NCI-H146 treated with DMSO at 0.1 percent for 48 hours (cell line): ENCODE measurements around the gene NCKAP5L.
"Not testable (repeated sequence)": the region's sequence is repeated elsewhere in the genome, so short reads cannot be mapped to it uniquely, and the experiment has no call there.

ENCODE experiments used
- DNase-seq: peaks from one replicate; lab custom pipeline; 2025; ENCODE audit not compliant: unreplicated experiment; lab: John Stamatoyannopoulos, UW

NCKAP5L gene

GRCh38 chr12:49828133-49829091 lies at the start of gene NCKAP5L:
Gene NCKAP5L (minus strand): TSS chr12:49828413. CDS start chr12:49804044, 24,369 bp downstream.
- peak; percentile 94 for DNase-seq

DNA sequence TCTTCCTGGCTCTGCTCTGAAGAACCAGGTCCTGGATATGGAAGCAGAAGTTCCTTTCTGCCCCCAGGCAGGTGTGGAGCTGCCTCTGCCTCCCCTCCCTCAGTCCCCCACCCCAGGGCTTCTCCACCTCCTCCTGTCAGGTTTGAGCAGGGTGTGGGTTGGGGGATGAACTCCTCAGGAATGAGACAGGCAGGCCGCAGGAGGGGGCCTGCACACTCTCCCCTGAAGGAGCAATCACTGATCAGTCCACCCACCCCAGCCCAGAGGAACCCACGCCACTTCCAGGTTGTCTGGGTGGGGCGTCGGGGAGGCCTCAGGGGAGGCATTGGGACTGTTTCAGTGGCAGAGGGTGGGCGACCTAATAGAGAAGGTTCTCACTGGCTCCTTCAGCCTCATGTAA lies 48.9 kb upstream of the NCKAP5L start:
- no peak for DNase-seq

- no peak for DNase-seq
Observed at GRCh38 chr12:49876070-49876469, 47.9 kb upstream of the NCKAP5L start.

DNA sequence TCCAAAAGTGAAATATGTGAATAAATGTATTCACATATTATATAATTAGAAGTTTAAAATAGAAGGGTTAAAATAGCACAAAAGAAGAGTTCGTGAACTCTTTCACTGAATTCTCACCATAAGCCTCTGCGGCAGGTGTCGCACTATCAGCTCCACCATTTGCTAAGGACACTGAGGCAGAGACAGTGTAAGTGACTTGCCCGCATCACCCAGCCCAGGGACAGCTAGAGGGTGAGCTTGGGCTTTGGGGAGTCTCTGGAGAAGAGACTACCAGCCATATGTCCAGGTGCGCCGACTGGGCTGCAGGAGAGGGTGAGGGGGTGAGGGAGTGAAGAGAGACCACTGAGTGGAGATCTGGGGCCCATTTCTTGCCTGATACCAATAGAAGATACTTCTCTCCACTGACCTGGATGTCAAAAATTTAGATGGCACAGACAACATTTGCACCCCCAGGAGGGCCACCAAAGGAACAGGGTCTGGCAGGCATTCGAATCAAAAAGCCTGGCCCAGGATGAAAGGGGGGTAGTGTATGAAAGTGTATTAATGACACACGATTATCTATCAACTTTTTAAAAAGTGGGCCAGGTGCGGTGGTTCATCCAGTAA lies 47.0 kb upstream of the NCKAP5L start:
- DNase-seq = no peak

DNA sequence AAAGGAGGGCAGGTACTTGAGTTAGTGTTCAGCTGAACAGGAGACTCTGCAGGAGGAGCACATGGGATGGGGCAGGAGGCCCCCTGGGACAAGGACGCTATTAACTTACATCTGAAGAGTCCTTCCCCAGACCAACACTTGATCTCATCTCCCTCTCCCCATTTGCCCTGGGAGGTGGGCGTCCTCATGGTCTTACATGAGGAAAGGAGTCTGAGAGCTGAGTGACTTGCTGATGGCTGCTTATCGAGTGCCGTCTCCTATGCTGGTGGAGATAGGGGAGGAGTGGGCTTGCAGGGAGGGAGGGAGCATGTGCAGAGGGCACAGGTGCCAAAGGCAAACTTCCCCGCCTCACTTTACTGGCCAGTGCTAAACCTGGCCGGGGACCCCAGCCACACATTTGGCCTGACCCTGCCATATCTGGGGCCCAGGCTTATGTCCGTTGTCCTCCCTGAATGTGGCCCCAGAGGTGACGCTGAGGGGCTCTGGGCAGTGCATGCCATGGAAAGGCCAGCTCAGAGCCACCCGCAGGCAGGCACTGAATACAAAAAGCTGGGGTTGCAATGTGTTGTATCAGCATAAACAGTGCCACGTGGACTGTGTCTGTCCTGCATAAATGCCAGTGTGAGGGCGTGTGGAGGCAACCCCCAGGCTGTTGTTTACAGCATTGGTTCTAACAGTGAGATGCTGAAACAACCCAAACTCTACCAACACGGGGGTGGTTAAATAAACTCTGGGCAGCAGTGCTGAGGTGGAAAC lies 46.1 kb upstream of the NCKAP5L start:
- no peak for DNase-seq

- no peak for DNase-seq
Observed at GRCh38 chr12:49873361-49873934, 45.2 kb upstream of the NCKAP5L start.

DNA sequence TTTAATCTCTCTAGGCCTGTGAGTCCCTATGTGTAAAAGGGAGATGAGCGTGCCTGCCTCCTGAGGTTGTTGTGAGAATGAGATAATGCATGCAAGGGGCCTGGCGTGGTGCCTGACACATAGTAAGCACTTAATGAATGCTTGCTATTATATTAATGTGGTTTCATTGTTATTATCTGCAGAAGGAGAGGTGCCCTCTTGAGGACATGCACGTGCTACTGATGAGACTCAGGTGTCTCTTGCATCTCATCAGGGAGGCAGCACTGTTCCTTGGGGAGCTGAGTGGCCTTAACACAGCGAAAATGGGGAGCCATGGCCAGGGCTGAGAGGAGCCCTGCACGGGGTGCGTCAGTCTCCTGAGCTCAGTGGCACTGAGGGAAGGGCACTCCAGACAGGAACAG lies 44.6 kb upstream of the NCKAP5L start:
- DNase-seq = no peak

DNA sequence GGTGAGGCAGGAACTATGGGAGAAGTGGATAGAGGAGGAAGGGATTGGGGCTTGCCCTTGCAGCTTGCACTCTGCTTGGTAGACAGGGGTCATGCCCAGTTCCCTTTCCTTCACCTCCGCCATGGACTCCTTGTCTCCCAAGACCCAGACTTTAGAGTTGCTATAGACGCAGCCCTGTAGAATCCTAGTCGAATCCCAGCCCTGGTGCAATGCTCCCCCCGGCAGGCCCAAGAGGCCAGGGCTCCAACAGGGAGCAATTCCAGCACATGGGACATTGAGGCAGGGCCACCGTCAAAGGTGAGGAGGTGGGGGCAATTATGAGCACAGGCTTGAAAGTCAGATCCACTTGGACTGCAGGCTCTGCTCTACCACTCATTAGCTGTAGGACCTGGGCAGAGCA lies 44.2 kb upstream of the NCKAP5L start:
- DNase-seq = no peak

DNA sequence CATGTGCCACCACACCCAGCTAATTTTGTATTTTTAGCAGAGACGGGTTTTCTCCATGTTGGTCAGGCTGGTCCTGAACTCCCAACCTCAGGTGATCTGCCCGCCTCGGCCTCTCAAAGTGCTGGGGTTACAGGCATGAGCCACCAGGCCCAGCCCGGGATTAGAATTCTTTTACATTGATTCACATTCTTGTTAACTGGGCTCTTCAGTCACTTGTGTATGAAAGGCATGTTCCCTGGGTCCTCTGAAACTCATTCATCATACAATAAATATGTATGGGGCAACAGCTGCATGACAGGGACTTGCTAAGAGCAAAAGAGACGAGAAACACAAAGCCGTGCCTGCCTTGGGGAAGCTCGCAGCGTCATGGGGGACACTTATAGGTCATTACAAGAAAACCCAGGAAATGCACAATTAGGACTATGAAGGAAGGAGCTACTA lies 43.6 kb upstream of the NCKAP5L start:
- DNase-seq = not testable (repeated sequence)

- no peak for DNase-seq
Observed at GRCh38 chr12:49871263-49871561, 43.0 kb upstream of the NCKAP5L start.

DNA sequence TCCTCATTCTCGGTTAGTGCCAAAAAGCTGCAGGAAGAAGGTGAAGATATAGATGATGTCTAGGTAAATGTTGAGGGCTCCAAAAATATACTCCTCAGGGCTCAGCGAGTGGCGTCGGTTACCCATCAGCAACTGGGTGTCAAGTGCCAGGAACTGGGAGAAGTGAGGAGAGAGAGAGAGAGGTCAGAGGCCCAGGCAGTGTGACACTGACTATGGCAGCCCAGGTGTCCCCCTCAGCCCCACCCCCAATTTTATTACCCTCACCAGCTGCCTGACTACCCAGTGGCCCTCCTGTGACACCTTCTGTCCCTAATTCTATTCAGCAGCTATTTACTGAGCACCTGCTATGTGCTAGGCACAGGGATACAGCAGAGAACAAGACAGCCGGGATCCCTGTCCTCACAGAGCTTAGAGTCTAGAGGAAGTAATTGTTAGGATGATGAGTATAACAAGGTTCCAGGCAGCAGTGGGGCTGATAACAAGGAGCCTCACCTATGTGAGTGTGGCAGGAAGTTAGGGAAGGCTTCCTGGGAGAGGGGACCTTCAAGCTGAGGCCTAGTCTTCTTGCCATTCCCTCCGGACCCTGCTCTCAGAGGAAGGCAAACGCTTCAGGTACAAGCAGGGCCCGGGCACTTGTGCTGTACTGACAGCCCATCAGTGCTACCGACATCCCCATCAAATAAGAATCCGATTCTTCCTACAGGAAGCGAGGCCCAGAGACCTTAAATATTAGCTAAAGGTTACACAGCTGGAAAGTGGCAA lies 42.5 kb upstream of the NCKAP5L start:
- no peak for DNase-seq

DNA sequence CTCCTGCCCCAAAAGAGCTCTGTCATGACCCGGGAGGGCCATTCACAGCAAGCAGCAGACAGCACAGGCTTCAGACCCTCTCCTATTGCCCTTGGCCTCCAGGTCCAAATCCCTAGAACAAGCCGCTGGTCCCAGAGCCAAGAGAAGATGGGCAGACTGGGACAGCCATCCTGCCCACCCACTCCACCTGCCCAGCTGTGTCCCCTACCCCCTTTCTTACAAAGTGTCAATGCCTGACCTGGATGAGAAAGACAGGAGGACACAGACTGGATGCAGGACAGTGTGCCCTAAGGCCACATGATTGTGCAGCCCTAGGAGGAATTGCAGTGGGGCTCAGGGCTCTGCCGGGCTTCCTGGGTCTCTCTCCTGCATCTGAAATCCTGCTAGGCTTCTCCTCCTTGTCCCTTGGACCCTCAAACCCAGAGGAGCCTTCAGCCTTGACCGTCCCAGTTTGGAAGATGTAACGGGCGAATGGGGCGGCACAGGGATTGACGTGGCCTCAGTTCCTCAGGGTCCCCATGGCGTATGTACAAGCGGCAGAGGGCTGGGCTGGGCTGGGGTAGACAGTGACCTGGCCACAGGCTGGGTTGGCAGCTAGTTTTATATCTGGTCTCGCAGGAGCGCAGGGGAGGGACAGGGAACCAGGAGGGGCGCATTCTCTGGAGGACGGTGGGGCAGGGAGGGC lies 41.7 kb upstream of the NCKAP5L start:
- DNase-seq = no peak

GRCh38 chr12:49868952-49869815 lies 41.0 kb upstream of the NCKAP5L start:
- DNase-seq = peak; percentile 57

DNA sequence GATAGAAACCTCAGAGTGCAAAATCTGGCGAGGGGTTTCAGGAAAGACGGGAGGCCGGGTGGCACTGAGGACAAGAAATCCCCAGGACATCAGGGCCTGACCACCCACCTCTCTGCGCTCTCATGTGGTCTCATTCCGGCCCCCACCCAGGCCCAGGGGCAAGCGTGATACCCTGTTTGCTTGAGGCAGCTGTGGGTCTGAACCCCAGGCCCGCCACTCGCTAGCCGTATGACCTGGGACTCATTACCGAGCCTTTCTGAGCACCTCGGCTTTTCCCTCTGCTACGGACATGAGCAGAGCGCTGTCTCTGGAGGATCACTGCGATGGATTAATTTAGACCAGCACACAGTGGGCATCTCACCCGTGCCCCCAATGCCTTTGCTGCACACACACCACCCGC lies 40.2 kb upstream of the NCKAP5L start:
- no peak for DNase-seq

- no peak for DNase-seq
Observed at GRCh38 chr12:49867570-49868341, 39.5 kb upstream of the NCKAP5L start.

DNA sequence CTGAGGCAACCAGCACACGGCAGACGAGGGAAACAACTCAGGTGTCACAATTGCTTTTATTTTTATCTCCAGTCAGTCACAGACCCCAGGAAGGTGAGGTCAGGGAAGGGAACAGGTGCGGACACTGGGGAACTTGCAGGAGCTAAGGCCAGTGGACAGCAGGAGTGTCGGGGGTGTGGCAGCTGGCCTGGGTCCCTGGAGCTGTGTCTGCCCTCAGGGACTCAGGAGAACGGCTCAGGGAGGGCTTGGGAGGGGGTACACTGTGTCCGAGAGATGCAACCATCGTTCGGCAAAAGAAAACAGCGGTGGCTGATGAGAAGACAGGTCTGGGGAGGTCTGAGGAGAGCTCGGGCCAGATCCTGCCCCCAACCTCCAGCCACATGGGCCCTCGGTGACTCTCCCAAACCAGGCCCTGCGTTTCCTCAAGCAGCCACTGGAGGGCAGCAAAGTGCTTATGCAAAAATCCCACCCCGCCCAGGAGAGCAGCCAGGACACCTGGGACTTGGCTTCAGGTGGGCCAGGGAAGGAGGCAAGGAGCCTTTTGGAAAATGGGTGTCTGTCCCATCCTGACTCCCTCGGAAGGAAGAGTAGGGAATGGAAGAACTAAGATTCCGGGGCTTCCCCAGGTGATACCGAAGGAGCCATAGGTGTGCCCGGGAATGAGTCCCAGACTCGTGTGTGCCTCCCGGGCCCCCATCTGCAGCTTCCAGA lies 38.8 kb upstream of the NCKAP5L start:
- peak; percentile 29 for DNase-seq

DNA sequence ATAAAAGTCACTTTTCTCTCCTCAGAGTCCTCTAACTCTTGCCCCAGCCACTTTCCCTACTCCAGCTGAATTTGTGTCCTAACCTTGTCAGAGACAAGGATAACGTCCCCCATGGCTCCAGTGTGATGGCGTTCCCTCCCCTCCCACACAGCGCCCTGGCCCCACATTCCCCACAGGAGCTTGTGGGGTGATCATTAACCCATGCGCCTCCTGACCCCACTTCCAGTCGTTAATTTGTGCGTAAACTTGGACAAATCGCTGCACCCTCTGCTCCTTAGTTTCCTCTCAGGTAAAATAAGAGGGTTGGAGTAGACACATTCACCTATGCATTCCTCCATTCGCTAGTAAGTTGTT lies 37.5 kb upstream of the NCKAP5L start:
- no peak for DNase-seq
